Left lung (tissue), 10 donors: ENCODE measurements around the gene CNTLN. TPM values are rescaled to one million over a fixed set of nuclear protein-coding genes. Genes with fewer than 3 reads are reported as not detected.

ENCODE experiments used
- ATAC-seq: fragments of 200-7000 bp; cut with Tn5 transposase; one replicate; pipeline ENCODE4 v1.9.1; 2020; ENCODE audit warnings: moderate library complexity
- DNase-seq, 4 donors: peaks; one replicate each; pipeline ENCODE4 v3.0.0-alpha.2; 2013 to 2020
- H3K27ac ChIP-seq, 2 donors: fragments of 200-600 bp; sonication (generic) in 1 of 2; one replicate each; pipeline versions ENCODE4 v1.5.0 to v1.8.0; 2020 to 2021
- H3K27me3 ChIP-seq, 2 donors: fragments of 200-600 bp; sonication (generic) in 1 of 2; one replicate each; pipeline versions ENCODE4 v1.5.0 to v1.8.0; 2020 to 2021
- H3K36me3 ChIP-seq, 2 donors: fragments of 200-600 bp; sonication (generic) in 1 of 2; one replicate each; pipeline versions ENCODE4 v1.5.0 to v1.8.0; 2020 to 2021
- H3K4me1 ChIP-seq, 2 donors: fragments of 200-600 bp; one replicate each; pipeline ENCODE4 v1.8.0; 2021
- H3K4me3 ChIP-seq, 2 donors: fragments of 200-600 bp; sonication (generic) in 1 of 2; one replicate each; pipeline versions ENCODE4 v1.5.0 to v1.8.0; 2020 to 2021; ENCODE audit warnings: mild to moderate bottlenecking in 1 of 2
- H3K9me3 ChIP-seq, 2 donors: fragments of 200-600 bp; sonication (generic) in 1 of 2; one replicate each; pipeline versions ENCODE4 v1.5.0 to v1.8.0; 2020 to 2021
- CTCF ChIP-seq, 2 donors: fragments of 200-600 bp; sonication (generic) in 1 of 2; IDR thresholded peaks; one replicate each; pipeline versions ENCODE4 v1.5.0 to v1.8.0; 2021; ENCODE audit warnings: antibody characterized with exemption in 2 of 2
- intact Hi-C, 2 donors: fragments of 100-400 bp; cut with DNase I; formaldehyde crosslinking; loops; one replicate each; pipeline versions ENCODE4 v1.11.2 to v1.14.2; 2022
- polyA plus RNA-seq, 6 donors: library from polyadenylated mRNA; unstranded; fragments of 120-200 nt; gene quantifications; one replicate each; pipeline ENCODE4 v1.2.1, GENCODE V29; 2013; ENCODE audit not compliant: insufficient read length in 6 of 6
- total RNA-seq, 2 donors: library from RNA; stranded (reverse); fragmentation: NEBNext Ultra II Directional; extraction: Animal tissue kit (Norgen Biotek cat#: 25700); gene quantifications; one replicate each; pipeline ENCODE4 v1.2.1, GENCODE V29; 2021
- donor health status: DM: no; HTN: yes; CAD: no.
- donor health status: DM: no; HTN: no; CAD: no.

Gene CNTLN
- total and polyA plus RNA-seq, 8 donors = 5.2 to 25.2 (median 18.5) TPM

DNA sequence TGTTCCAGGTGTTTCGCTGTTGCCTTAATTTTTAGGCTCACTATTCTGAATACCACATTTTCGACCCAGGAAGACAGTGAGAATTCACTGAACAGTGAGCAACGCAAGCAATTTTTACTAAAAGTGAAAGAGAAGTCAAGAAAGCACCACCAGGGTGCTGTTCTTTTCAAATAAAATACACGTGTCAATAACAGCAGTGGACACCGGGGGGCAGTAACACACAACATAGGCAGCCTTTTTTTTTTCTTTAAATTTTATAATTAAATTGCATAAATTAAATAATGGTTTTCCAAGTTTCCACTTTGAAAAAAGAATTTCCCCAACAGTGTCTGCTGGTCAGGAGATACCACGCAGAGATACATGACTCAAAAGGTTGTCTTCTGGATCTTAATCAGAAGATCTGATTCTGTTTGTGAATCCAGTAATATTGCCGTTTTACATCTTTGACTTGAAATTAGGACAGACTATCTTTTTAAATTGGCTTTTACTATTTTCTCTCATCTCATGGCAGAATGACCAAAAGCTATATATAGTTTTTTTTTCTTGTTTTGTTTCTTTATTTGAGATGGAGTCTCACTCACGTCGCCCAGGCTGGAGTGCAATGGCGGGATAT, 396.9 kb downstream of the CNTLN start:
- TF ChIP-seq CTCF (IDR thresholded peaks at IDR 0.05) = peak; percentile 35 to 64
- intact Hi-C loops = no loop called here
- ATAC-seq (peak; percentile 83), DNase-seq (peak in 2 of 4 donors; percentile 11 to 51)
- no peak overlapping the region for H3K27ac ChIP-seq
- H3K27me3 ChIP-seq = no peaks in the 10 kb centered on the region
- no peaks in the 10 kb centered on the region for H3K36me3 ChIP-seq
- H3K4me1 ChIP-seq = no peaks in the 10 kb centered on the region
- no peaks in the 10 kb centered on the region for H3K9me3 ChIP-seq
- no peak overlapping the region for H3K4me3 ChIP-seq

GRCh38 chr9:17532461-17532860, 397.6 kb downstream of the CNTLN start:
- no peaks in the 10 kb centered on the region for H3K27me3 ChIP-seq
- intact Hi-C loops = no loop called here
- H3K9me3 ChIP-seq = no peaks in the 10 kb centered on the region
- no peaks in the 10 kb centered on the region for H3K4me1 ChIP-seq
- no peak for TF ChIP-seq CTCF (IDR thresholded peaks at IDR 0.05)
- H3K4me3 ChIP-seq = no peak overlapping the region
- no peak for DNase-seq
- H3K27ac ChIP-seq = no peak overlapping the region
- no peaks in the 10 kb centered on the region for H3K36me3 ChIP-seq
- ATAC-seq = no peak

GRCh38 chr9:17535176-17535575, 400.3 kb downstream of the CNTLN start:
- Histone ChIP-seq H3K27me3 (no peaks in the 10 kb centered on the region), H3K36me3 (no peaks in the 10 kb centered on the region)

DNA sequence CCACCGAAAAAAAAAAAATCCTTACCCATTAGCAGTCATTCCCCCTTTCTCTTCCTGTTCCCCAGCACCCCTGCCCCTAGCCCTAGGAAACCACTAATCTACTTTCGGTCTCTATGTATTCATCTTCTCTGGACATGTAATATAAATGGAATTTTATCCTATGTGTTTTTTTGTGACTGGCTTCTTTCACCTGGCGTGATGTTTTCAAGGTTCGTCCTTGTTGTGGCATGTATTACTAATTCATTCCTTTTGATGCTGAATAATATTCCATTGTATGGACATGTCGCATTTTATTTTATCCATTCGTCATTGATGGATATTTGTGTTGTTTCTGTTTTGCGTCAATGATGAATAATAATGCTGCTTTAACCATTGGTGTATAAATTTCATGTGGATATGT, 401.2 kb downstream of the CNTLN start:
- no peak for DNase-seq
- no peak for TF ChIP-seq CTCF (IDR thresholded peaks at IDR 0.05)
- Histone ChIP-seq H3K27me3 (no peaks in the 10 kb centered on the region), H3K4me1 (no peaks in the 10 kb centered on the region), H3K4me3 (no peak overlapping the region), H3K27ac (no peak overlapping the region), H3K36me3 (no peaks in the 10 kb centered on the region), H3K9me3 (peaks cover 0 to 2% of the 10 kb centered on the region in 2 donors)
- no peak for ATAC-seq
- intact Hi-C loops = loop anchor here in 1 of 2 donors (5.0 kb wide), 1 partner anchor 266 kb away; no protein-coding TSS in a partner anchor

More at GRCh38 chr9:17535176-17535575, 400.3 kb downstream of the CNTLN start:
- Histone ChIP-seq H3K9me3 (no peaks in the 10 kb centered on the region), H3K4me3 (no peak overlapping the region), H3K27ac (no peak overlapping the region), H3K4me1 (no peaks in the 10 kb centered on the region)
- no peak for TF ChIP-seq CTCF (IDR thresholded peaks at IDR 0.05)
- ATAC-seq (no peak), DNase-seq (no peak)
- intact Hi-C loops = loop anchor here in 1 of 2 donors (5.0 kb wide), 1 partner anchor 267 kb away; no protein-coding TSS in a partner anchor

DNA sequence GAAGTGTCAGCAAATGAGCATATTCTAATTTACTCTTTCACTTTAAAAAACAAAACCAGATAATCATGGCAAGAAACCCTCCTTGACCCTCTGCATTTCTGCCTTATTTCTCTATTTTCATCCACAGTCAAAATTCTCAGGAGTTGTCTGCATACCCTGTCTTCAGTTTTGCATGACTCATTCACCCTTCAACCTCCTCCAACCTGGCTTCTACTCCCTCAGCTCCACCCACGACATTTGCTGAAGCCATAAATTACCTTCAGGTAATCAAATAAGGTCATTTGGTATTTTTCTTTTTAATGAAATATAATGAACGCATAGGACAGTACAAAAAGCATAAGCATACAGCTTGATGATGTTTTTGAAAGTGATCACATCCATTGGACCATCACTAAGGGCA, 416.2 kb downstream of the CNTLN start:
- Histone ChIP-seq H3K9me3 (peaks cover 0 to 21% of the 10 kb centered on the region in 2 donors), H3K36me3 (no peaks in the 10 kb centered on the region), H3K27me3 (no peaks in the 10 kb centered on the region), H3K27ac (no peak overlapping the region), H3K4me1 (no peaks in the 10 kb centered on the region), H3K4me3 (no peak overlapping the region)
- intact Hi-C loops = no loop called here
- TF ChIP-seq CTCF (IDR thresholded peaks at IDR 0.05) = no peak
- DNase-seq = no peak
- ATAC-seq = no peak
